Activated CD8-positive, alpha-beta T cell treated with anti-CD3 and anti-CD28 coated beads for 36 hours (primary cell): ENCODE data around the gene SLC66A2. TPM values are rescaled to one million over a fixed set of nuclear protein-coding genes. Genes with fewer than 3 reads are reported as not detected.

Source experiments
- ATAC-seq: fragments of 200-7000 bp; cut with Tn5 transposase; one replicate; pipeline ENCODE4 v1.10.0; 2021; ENCODE audit warnings: mild to moderate bottlenecking, moderate library complexity
- CTCF ChIA-PET: fragments of 350-600 bp; sonication (Branson Sonifier 250); formaldehyde crosslinking; loops from one replicate; lab custom pipeline; 2021; ENCODE audit warnings: antibody characterized with exemption; lab: Charles Lee
- POLR2A ChIA-PET: fragments of 350-600 bp; sonication (Branson Sonifier 250); formaldehyde crosslinking; loops from one replicate; lab custom pipeline; 2021; ENCODE audit warnings: antibody characterized with exemption; lab: Charles Lee
- DNase-seq: peaks from one replicate; pipeline ENCODE4 v3.0.0-alpha.2; 2020
- H3K27ac Mint-ChIP-seq: one replicate; pipeline ENCODE4 v1.8.0; 2021; ENCODE audit warnings: mild to moderate bottlenecking, mixed read lengths
- H3K27me3 Mint-ChIP-seq: one replicate; pipeline ENCODE4 v1.8.0; 2021; ENCODE audit warnings: mixed read lengths
- H3K36me3 Mint-ChIP-seq: one replicate; pipeline ENCODE4 v1.8.0; 2021; ENCODE audit warnings: low read depth, mixed read lengths
- H3K4me1 Mint-ChIP-seq: one replicate; pipeline ENCODE4 v1.8.0; 2021; ENCODE audit warnings: low read depth, mixed read lengths
- H3K4me3 Mint-ChIP-seq: one replicate; pipeline ENCODE4 v1.8.0; 2021; ENCODE audit warnings: mild to moderate bottlenecking, moderate library complexity, mixed read lengths
- H3K9me3 Mint-ChIP-seq: one replicate; pipeline ENCODE4 v1.8.0; 2021; ENCODE audit warnings: mixed read lengths
- CTCF ChIP-seq: fragments of 200-600 bp; IDR thresholded peaks from one replicate; pipeline ENCODE4 v1.8.0; 2022; ENCODE audit warnings: antibody characterized with exemption, mild to moderate bottlenecking
- intact Hi-C: fragments of 100-400 bp; cut with micrococcal nuclease; formaldehyde crosslinking; loops from one replicate; pipeline ENCODE4 v1.10.0; 2022
- total RNA-seq, 2 experiments: library from RNA; stranded (reverse); gene quantifications; one replicate each; pipeline ENCODE4 v1.2.3, GENCODE V29; 2021

The SLC66A2 gene
- total RNA-seq, 2 experiments from 2014 or later = 28.2 to 29.7 TPM

GRCh38 chr18:79932907-79933306 is 18.5 kb downstream of the SLC66A2 start:
- CTCF ChIA-PET = no interaction called here
- intact Hi-C loops = no loop called here
- Mint-ChIP-seq H3K4me3 (no peak overlapping the region), H3K4me1 (no peaks in the 10 kb centered on the region), H3K9me3 (peaks cover 58% of the 10 kb centered on the region), H3K36me3 (peaks cover 92% of the 10 kb centered on the region), H3K27me3 (no peaks in the 10 kb centered on the region), H3K27ac (no peak overlapping the region)
- POLR2A ChIA-PET = no interaction called here
- TF ChIP-seq CTCF = no peak
- no peak for ATAC-seq
- DNase-seq = no peak

GRCh38 chr18:79931475-79931874 is 20.0 kb downstream of the SLC66A2 start:
- ChIA-PET POLR2A (no interaction called here), CTCF (no interaction called here)
- Mint-ChIP-seq H3K4me3 (no peak overlapping the region), H3K9me3 (peaks cover 58% of the 10 kb centered on the region), H3K4me1 (no peaks in the 10 kb centered on the region), H3K27ac (no peak overlapping the region), H3K27me3 (no peaks in the 10 kb centered on the region), H3K36me3 (peaks cover 81% of the 10 kb centered on the region)
- intact Hi-C loops = no loop called here
- ATAC-seq (no peak), DNase-seq (no peak)
- TF ChIP-seq CTCF = no peak

DNA sequence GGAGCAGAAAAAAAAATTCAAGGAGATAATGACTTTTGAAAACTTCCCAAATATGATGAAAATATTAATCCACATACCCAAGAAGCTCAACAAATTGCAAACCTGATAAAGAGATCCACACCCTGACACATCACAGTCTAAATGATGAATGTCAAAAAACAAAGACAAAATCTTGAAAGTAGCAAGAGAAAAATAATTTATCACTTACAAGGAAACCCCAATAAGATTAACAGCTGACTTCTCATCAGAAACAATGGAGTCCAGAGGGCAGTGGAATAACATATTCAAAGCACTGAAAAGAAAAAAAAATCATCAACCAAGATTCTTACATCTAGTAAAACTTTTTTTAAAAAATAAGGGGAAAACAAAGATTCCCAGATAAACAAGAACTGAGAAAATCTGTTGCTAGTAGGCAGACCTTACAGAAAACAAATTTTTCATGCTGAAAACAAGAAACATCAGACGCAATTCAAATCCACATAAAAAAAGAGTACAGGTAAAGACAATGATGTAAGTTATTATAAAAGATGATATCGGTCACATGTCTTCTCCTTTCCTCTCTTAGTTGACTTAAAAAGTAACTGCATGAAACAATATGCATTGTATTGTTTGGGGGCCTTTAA is 21.3 kb downstream of the SLC66A2 start:
- ChIA-PET POLR2A (interaction anchor here (0.8 kb wide), 1 partner anchor 15 kb away, joined by 3 read pairs; no protein-coding TSS in a partner anchor), CTCF (no interaction called here)
- H3K9me3 Mint-ChIP-seq = peaks cover 49% of the 10 kb centered on the region
- ATAC-seq (no peak), DNase-seq (no peak)
- peaks cover 67% of the 10 kb centered on the region for H3K36me3 Mint-ChIP-seq
- intact Hi-C loops = no loop called here
- no peak overlapping the region for H3K27ac Mint-ChIP-seq
- H3K27me3 Mint-ChIP-seq = no peaks in the 10 kb centered on the region
- no peak for TF ChIP-seq CTCF
- no peak overlapping the region for H3K4me3 Mint-ChIP-seq
- no peaks in the 10 kb centered on the region for H3K4me1 Mint-ChIP-seq

- H3K4me3 Mint-ChIP-seq = no peak overlapping the region
- DNase-seq (no peak), ATAC-seq (no peak)
- no peak for TF ChIP-seq CTCF
- H3K27me3 Mint-ChIP-seq = no peaks in the 10 kb centered on the region
- ChIA-PET POLR2A (no interaction called here), CTCF (no interaction called here)
- H3K9me3 Mint-ChIP-seq = peaks cover 39% of the 10 kb centered on the region
- H3K4me1 Mint-ChIP-seq = no peaks in the 10 kb centered on the region
- H3K36me3 Mint-ChIP-seq = peaks cover 58% of the 10 kb centered on the region
- H3K27ac Mint-ChIP-seq = no peak overlapping the region
- intact Hi-C loops = no loop called here
Measured at GRCh38 chr18:79928563-79928960, 22.9 kb downstream of the SLC66A2 start.

DNA sequence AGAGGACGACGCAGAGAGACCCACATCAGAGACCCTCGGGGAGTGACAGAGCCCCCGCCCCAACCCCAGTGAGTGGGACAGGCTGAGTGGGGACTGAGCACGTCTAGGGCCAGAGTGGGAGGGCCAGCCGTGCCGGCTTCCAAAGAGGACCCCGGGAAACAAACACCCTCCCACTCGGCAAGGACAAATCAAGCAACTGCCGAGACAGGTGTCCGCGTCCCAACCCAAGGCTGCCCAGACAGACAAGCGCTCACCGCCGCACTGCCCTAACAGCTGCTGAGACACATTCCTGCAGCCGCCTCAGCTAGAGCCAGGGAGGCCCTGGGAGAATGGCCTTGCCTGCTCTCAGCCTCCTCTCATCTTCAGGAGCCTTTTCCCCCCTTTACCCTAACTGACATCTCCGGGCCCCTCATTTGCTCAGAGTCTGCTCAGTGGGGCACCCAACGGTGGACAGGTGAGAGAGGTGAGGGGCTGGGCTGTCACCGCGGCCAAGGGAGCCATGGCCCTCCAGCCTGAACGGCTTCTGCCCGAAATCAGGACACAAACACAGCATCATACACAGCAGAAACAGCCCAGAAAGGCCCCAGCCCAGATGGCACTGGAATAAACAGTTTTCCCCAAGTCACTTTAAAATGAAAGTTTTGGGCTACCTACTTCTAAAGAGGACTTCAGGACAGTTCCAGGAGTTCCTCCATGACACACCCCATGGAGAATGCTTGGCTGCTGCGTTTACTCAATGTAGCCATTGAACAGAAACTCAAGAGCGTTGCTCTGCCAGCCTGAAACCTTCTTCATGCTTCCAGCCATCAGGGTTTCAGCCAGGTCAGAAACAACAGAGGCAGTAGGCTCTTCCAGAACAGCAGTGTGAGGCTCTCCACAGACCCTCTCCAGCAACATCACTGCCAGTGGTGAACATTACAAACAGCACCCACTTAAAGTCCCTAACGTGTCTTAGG is 23.6 kb downstream of the SLC66A2 start:
- POLR2A ChIA-PET = no interaction called here
- Mint-ChIP-seq H3K27me3 (no peaks in the 10 kb centered on the region), H3K36me3 (peaks cover 56% of the 10 kb centered on the region), H3K4me3 (no peak overlapping the region), H3K4me1 (no peaks in the 10 kb centered on the region), H3K27ac (no peak overlapping the region), H3K9me3 (peaks cover 35% of the 10 kb centered on the region)
- DNase-seq (no peak), ATAC-seq (no peak)
- no peak for TF ChIP-seq CTCF
- intact Hi-C loops = no loop called here
- CTCF ChIA-PET = no interaction called here
